Measurements from ENCODE around the gene FAM163B.

The FAM163B gene

DNA sequence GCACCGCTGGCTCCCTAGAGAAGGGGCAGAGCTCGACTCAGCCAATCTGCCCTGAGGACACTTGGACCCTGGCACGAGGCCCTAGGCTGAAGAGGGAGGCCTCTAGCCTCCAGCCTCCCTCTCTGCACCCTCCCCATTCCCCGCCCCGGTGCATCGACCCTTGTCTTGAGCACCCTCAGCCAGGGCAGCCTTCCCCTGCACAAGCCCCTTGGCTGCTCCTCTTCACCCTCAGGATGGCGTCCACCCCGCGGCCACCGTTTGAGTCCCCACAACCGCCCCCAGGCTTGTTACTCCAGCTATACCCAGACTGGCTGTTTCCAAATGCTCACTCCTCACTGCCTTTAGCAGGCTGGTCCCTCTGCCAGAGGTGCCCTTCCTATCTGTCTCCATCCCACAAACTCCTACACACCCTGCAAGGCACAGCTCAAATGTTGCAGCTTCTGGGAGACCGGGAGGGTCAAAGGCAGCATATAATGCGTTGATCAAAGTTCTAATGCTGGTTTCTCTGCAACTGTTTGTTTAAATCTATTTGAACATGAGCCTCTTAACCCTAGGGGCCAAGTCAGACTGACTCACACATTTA, 6.5 kb upstream of the FAM163B start:
- no peak for DNase-seq

DNA sequence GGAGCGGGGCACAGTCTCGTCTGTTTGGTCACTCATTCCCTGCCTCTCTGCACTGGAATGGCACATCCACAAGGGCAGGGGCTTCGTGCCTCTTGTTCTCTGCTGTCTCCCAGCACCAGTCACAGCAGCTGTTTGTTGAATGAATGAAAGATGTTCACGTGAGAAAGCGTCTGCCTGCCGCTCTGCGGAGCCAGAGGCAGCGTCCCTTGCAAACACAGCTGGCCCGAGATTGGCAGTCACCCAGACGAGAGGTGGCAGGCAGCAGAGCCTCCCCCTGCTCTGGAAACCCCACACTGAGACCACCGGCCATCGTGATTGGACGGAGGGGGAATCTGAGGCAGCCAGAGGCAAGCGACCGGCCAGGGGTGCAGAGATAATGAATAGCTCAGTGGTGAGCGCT, 6.0 kb upstream of the FAM163B start:
- no peak for DNase-seq

DNA sequence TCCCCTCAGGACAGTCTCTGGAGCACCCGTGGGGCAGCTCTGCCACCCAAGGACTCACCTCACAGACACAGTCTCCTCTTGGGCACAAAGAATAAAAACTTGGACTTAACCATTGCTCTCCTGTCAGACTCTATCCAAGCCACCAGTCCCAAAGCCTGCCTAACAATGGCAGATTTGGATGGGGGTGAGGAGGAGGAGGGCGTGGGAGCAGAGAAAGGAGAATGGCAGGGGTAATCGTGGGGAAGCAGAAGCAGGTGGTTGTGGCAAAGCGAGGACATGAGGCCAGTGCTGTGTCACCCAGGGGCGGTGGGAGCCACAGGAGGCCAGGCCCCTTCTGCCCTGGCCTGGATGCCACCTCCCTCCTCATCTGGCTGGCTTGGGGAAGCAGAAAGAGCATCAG, 5.5 kb upstream of the FAM163B start:
- DNase-seq, result no peak

DNA sequence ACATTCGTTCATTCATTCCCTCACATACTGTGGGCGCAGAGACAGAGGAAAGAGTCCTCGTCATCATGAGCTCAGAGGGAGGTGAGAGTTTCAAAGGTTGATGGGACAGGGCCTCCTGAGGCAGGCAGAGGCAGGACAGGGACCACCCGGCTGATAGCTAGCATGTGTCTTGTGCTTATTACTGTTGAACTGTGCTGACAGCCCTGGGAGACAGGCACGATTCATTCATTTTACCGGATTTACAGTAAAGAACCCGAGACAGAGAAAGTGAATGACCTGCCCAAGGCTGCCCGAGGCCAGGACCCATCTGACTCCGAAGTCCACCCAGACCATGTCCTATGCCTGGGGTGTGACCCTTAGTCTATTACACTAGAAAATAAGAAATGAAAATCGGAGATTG, 4.9 kb upstream of the FAM163B start:
- DNase-seq, result no peak

DNA sequence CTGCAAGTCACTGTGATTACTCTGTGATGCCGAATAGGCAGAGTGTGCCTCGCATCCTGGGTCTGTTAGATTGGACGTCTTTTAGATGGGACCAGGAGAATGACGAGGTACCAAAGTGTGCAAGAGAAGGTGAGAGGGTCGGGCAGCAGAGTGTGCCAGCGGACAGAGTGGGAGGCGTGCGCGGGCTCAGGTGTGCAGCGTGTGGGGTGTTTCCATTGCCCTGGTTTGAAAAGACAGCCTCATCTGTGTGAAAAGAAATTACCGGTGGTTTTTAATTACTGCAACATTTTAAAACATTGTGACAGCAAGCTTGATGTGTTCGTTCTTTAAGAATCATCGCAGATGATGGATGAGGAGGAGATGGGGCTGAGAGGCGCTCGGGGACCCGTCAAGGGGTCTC, 4.2 kb upstream of the FAM163B start:
- no peak for DNase-seq

DNA sequence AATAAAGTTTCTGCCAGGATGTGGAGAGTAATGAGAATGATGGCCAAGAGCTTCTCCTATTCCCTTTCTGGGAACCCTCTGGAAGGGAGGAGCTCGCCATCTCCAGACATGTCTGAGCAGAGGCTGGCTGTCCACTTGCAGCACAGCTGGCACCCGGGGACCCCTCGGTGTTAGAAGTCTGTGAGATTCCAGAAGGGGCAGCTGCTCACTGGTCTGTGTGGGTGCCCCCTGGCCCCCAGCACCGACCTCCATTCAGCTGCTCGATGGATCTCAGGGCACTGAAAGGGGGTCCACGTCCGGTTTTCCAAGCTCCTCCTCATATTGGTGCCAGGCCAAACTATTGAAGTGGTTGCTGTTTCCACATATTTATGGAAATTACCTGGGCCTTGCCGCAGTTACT, 3.6 kb upstream of the FAM163B start:
- DNase-seq, result no peak

DNA sequence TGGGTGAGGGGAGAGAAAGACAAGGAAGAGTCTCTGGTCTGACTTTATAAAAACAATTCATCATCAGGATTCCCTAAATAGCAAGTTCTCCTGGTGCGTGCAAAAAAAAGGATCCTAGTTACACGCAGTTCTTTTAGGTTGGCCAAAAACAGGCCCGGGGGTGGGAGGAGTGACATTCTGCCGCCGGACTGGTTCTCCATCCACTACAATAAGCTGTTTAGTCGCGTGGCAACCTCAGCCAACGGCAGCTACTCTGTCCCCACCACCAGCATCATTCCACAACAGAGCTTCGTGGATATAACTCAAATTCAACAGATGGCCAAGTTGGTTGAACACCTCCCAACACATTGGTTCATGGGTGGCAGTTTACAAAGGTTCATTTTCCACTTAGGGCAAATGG, 2.9 kb upstream of the FAM163B start:
- no peak for DNase-seq

DNA sequence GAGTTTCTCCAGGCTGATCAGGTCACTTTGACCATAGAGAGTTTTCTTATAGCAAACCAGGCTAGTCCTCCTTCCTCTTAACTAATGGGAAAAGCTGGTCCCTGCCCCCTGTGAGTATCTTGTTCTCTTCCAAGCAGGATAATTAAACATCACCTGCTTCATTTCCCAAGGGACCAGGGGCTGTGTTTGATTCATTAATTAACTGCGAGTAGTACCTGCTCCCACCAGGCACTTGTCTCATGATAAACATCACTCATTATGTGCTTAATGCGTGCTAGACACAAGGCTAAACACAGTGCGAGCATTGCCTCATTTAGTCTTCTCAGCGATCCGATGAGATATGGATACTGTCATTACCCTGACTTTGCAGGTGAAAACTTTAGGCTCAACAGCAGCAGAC, 1.7 kb upstream of the FAM163B start:
- no peak for DNase-seq

DNA sequence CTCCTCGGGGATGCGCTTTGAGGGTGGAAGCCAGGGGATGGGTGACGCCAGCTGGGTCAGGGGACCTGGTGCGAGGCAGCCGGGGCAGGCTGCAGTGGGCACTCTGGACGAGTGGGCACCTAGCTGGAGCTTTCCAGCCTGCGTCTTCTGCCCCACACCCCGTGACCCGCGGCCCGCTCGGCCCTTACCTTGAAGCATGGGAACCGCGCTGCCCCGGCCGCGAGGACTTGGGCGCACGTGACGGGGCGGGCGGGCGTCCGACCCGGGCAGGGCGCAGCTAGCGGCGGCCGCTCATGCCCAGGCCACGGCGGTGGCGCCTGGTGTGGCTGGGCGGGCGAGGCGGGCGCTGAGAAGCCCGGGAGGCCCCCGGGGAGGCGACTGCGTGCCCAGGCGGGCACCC, 300 bp downstream of the FAM163B start:
- no peak for DNase-seq

DNA sequence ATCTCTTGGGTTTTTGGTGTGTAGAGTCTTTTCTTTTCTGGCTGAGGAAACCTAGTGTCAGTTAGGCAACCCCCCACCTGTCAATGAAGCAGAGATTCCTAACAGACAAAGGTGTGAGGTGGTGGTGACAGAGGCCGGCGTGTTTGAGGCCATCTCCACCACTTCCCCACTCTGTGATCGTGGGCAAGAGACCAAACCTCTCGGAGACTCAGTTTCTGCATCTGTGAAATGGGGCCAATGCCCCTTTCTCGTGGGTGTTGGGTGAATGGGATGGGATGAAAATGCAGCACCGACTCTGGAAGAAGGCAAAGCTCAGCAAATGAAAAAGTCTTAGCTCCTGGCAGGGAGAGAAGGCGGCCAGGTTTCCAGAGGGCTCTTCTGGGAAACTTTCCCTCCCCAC, 807 bp downstream of the FAM163B start:
- DNase-seq, result no peak

DNA sequence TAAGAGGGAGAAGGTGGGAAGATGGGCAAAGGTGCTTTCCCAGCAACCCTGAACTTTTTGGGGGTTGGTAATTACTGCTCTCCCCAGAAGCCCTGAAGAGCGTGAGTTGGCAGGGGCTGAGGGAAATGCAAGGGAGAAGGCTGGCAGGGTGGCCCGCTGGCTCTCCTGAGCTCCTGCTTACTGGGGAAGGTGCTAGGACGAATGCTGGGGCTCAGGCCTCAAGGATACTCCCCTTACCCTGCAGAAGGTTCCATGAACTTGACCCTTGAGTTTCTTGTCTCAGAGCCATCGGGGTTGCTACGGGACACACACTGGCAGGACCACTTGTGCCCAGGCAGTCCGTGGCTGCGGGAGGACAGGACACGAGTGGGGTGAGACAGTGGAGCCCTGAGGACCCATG, 1.2 kb downstream of the FAM163B start:
- no peak for DNase-seq

DNA sequence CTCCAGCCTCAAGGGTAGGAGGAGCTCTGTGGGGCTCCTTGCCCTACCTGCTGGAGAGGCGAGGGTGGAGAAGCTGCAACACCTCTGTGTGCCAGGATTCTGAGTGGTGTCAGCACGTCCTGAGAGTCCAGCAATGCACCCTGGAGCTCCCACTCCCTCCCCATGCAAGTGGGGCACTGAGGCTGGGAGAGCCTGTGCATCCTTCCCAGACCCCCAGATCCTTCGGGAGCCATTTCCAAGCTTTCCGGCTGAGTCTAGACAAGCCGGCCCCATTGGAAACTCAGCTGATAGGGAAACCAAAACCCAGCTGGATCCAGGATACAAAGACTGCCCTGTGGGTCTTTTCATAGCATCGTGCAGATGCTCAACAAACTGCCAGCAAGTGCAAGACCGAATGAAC, 1.8 kb downstream of the FAM163B start:
- DNase-seq, result no peak

DNA sequence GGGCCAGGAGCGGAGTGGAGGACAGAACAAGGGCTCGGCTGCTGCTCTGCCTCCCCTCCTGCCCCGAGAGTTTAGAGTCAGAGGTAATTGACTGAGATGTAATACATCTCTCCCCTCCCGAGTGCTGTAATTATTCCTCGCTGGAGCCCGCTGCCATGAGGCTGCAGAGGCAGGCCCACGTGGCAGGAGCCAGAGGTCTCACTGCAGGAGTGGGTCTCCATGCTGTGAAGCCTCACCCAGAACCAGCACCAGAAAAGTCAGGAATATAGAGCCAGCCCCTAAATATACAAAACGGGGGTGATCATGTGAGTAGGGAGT, 2.5 kb downstream of the FAM163B start:
- no peak for DNase-seq

DNA sequence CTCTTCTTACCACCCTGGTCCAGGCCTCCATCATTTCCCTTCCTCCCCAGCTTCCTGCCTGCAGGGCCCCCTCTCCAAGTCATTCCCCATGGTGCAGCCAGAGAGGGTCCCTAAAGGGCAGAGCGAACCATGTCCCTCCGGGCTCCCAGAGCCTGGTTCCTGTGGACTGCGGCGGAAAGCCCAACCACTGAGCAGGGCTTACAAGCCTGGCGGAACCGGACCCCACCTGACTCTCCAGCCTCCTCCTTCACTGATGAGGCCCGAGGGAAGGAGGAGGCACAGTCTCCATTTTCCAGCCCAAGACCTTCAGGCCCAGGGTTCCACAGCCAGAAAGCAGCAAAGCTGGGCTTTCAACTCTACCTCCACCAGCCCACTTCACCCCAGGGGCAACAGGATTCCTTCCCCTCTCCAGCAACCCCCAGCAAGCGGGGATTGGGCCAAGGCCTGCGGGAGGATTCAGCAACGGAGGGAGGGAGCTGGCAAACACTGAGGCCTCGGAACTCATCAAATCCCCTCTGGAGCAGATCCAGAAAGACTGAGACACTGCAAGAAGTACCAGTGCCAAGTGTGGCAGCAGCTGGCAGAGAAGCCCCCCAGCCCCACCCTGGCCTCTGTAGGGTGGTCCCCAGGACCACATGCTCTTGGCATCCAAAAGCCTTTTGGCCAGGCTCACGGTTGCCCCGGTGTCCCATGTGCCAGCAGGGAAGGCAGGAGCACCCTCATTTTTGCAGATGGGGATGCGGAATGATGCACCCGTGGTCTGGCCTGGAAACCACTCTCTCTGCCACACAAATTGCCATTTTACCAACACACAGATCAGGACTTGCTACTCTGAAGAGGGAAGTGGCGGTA, 3.1 kb downstream of the FAM163B start:
- DNase-seq, result no peak

DNA sequence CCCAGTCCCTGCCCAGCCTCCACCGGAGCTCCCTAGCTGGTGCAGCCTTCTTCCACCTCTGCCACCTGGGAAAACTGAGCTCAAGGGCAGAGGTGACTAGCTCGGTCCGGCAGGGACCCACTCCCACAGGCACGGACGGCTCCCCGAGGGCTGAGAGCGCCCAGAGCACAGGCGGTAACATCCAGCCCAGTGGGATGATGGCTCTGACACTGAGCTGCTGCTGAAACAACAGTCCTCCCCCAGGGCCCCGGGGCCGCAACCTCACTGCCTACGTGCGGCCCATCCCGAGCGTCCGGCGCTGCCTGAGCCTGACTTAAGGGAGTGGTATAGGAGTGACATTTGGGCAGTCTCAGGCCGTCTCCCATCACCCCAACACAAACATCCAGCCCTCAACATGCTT, 3.7 kb downstream of the FAM163B start:
- DNase-seq, result no peak

DNA sequence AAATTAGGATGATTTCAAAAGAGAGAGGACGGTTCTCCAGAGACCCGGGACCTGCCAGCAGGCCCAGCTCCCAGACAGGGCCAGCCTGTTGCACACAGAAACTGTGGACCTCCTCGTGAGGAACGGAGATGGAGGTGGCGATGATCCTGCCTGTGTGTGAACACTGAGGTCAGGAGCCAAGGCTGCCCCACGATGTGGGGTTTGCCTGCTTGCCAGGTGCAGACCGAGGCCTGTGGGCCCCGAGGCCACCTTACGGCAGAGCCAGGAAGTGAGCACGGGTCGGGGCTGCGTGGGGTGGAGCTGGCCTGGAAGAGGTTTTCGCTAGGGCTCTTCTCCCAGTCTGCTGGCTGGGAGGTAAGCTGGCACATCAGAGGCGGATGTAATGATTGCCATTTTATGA, 4.3 kb downstream of the FAM163B start:
- no peak for DNase-seq

DNA sequence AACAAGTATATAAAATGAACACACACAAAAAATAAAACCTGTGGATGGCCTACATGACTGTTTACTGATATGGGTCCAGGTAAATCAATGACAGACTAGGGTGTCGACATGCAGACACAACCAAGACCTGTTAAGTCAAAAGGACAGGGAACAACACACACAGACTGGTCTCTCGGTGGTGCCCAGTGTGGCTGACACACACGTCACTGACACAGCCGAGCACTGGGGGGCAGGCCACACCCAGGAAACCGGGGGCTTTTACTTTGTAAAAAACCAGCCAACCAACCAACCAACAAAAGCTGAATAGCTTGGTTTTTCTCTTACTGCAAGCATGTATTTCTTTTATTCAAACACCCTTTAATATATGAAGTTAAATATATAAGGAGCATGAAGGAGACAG, 5.0 kb downstream of the FAM163B start:
- DNase-seq, result peak; percentile 28

DNA sequence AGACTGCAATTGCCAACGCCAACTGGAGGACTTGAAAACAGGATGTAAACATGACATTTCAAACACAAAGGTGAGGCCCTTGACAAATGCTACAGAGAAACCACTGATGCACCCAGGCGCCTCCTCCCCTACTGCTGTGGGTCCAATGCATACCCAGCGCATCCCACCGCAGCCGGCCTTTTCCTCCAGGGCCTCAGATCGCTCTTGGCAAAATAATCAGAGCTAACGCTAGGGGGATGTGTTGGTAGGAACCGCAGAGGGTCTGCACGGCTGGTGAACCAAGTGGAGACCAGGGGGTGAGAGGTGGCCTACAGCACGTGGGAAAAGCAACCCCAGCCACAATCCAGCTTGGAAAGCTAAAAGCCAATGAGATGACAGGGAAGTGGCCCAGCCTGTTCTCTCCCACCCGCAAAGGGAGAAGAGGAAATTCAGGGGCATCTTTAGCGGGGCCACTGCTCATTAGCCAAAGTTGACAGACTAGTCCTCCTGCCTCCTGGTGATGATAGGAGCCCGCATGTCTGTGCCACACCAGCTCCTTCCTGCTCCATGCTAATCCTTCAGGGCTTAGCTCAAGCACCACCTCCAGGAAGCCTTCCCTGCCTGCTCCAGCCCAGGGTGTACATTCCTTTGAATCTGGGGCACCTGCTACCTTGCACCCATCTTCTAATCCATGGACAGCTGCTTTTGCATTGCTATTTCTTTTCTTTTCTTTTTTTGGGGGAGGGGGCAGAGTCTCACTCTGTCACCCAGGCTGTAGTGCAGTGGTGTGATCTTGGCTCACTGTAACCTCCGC, 5.9 kb downstream of the FAM163B start:
- DNase-seq, result no peak

DNA sequence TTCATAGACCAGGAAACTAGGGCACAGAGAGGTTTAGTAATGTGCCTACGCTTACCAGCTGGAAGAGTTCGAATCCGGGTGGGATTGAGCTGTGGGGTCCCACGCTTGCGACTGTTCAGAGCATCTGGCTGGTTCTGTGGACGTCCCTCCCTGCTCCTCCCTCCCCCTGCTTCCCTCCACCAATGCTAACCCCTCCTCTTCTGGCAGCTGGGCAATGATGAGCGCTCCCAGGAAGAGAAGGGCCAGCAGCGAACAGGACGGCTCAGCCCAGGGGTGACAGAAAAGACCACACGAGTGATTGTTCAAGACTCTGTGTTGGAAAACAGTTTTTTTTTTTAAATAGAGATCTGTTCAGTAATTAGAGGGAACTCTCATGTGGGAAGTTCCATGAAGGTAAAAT, 6.9 kb downstream of the FAM163B start:
- DNase-seq, result no peak

DNA sequence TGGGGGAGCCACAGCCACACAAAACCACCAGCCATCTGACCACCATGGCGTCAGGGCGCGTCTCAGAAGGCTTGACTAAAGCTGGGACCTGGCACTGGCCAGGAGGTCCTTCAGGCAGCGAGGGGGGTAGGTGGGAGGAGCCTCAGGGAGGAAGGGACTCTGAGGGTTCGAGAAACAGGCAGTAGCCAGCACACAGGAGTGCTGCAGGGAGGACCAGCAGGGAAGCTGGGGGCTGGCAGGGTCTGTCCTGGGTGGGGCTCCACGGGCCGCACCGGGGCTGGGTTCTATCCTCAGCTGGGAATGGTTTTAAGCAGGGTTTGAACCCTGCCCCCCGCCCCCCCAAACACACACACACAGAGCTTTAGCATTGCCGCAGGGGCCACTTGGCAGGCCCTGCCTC, 7.4 kb downstream of the FAM163B start:
- no peak for DNase-seq

DNA sequence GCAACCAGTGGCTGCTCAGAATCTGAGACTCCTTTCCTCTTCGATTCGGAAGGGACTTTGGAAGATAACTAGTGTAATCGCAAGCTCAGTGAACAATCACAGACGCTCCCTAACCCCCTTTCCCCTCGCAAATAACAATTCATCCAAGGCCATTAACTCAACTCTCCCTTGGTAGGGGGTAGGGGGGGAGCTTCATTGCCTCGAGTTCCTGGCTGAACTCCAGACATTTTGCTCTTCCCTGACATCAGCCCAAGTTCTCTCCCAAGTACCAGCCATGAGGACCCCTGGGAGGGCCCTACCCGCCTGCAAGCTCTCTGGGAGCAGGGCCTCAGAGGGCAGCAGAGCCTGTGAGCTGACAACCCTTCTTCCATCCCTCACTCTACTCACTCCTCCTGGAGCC, 8.4 kb downstream of the FAM163B start:
- DNase-seq, result no peak

DNA sequence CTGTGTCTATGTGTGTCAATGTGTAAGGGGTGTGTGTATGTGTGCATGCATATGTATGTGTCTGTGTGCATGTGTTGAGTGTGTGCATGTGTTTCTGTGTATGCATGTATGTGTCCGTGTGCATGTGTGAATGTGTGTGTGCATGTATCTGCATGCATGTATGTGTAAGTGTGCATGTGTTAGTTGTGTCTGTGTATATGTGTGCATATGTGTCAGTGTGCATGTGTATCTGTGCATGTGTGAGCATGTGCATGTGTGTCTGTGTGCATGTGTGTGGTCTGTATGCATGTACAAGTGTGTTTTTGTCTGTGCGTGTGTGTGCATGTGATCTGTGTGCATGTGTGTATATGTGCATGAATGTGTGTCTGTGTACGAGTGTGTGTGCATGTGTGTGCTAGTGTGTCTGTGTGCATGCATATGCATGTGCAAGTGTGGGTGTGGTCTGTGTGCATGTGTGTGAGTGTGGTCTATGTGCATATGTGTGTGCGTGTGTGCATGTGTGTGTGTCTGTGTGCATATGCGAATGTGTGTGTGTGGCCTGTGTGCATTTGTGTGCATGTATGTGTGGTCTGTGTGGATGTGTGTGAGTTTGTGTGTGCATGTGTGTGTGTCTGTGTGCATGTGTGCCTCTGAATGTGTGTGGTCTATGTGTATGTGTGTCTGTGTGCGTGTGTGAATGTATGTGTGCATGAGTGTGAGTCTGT, 9.6 kb downstream of the FAM163B start:
- no peak for DNase-seq

DNA sequence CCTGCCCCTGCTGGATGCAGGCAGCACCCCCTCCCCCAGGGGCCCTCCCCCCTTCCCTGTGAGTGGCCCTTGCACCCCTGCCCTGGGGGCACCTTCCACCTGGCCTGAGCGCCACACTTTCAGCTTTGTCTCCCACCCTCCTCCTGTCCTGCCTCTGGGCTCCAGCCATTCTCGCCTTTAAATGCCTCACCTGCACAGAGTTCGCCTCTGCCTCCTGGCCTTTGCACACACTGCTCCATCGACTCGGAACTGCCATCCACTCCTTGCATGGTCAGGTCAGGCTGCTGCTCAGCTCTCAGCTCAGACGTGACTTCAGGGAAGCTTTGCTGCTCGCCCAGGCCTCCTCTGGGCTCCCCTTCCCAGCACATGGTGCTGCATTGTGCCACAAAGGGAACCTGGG, 10.2 kb downstream of the FAM163B start:
- DNase-seq, result no peak

Data from stimulated activated CD4-positive, alpha-beta T cell treated with anti-CD3 and anti-CD28 coated beads, Interleukin-4, amount 100 ng/mL, for 1 hour (primary cell).